HUES64 (cell line): ENCODE results near the gene PDHX.
"Not testable (repeated sequence)": the region's sequence is repeated elsewhere in the genome, so short reads cannot be mapped to it uniquely, and the experiment has no call there.

Experiments
- H3K27ac ChIP-seq: 2 replicates; pipeline ENCODE4 v1.7.0; 2013; ENCODE audit warnings: low read depth, low read length, inconsistent platforms
- H3K27me3 ChIP-seq: 2 replicates; pipeline ENCODE4 v1.6.1; 2013; ENCODE audit warnings: mild to moderate bottlenecking, low read length; ENCODE audit not compliant: insufficient read depth
- H3K36me3 ChIP-seq: 2 replicates; pipeline ENCODE4 v1.6.1; 2013; ENCODE audit warnings: mild to moderate bottlenecking, low read length; ENCODE audit not compliant: insufficient read depth
- H3K4me1 ChIP-seq: 2 replicates; pipeline ENCODE4 v1.6.1; 2013; ENCODE audit warnings: mild to moderate bottlenecking, low read length, moderate library complexity; ENCODE audit not compliant: insufficient read depth
- H3K4me3 ChIP-seq: 2 replicates; pipeline ENCODE4 v1.5.1; 2013; ENCODE audit warnings: mild to moderate bottlenecking, low read length, moderate library complexity
- H3K9ac ChIP-seq: 2 replicates; pipeline ENCODE4 v1.6.1; 2013; ENCODE audit warnings: mild to moderate bottlenecking, low read depth, low read length
- H3K9me3 ChIP-seq: 2 replicates; pipeline ENCODE4 v1.6.1; 2013; ENCODE audit warnings: low read depth, low read length; ENCODE audit not compliant: insufficient read depth
- WGBS: fragments of 150-250, 120-280 bp; methylation state at CpG from one replicate; pipeline ENCODE4 v1.1.7; 2013; ENCODE audit warnings: missing lambda C conversion rate; 5-methylcytosine and 5-hydroxymethylcytosine counted together

PDHX gene

GRCh38 chr11:34893416-34893815, 23.0 kb upstream of the PDHX start:
- H3K9me3 ChIP-seq: peaks cover 18% of the 10 kb centered on the region
- no peak overlapping the region for H3K9ac ChIP-seq
- 96% methylated on average over 1 of the region's 1 CpG for WGBS
- no peak overlapping the region for H3K27ac ChIP-seq
- H3K27me3 ChIP-seq: no peaks in the 10 kb centered on the region
- peaks cover 3% of the 10 kb centered on the region for H3K36me3 ChIP-seq
- no peak overlapping the region for H3K4me3 ChIP-seq
- H3K4me1 ChIP-seq: no peaks in the 10 kb centered on the region

DNA sequence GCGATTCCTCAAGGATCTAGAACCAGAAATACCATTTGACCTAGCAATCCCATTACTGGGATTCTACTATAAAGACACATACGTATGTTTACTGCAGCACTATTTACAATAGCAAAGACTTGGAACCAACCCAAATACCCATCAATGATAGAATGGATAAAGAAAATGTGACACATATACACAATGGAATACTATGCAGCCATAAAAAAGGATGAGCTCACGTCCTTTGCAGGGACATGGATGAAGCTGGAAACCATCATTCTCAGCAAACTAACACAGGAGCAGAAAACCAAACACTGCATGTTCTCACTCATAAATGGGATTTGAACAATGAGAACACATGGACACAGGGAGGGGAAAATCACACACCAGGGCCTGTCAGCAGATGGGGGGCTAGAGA, 20.2 kb upstream of the PDHX start:
- not testable (repeated sequence) for H3K4me3 ChIP-seq, H3K9ac ChIP-seq, H3K36me3 ChIP-seq, H3K27me3 ChIP-seq, H3K27ac ChIP-seq, H3K4me1 ChIP-seq
- WGBS: 95% methylated on average over 2 of the region's 3 CpGs
- peaks cover 43% of the 10 kb centered on the region for H3K9me3 ChIP-seq

- Histone ChIP-seq H3K27ac (no peak overlapping the region), H3K36me3 (peaks cover 11% of the 10 kb centered on the region; the same call in 1 of the 2 replicates), H3K4me1 (no peaks in the 10 kb centered on the region), H3K9ac (no peak overlapping the region), H3K4me3 (no peak overlapping the region), H3K27me3 (no peaks in the 10 kb centered on the region), H3K9me3 (peaks cover 52% of the 10 kb centered on the region)
- WGBS: 63% methylated on average over 3 of the region's 3 CpGs
These were observed 19.1 kb upstream of the PDHX start for GRCh38 chr11:34897171-34897870.

DNA sequence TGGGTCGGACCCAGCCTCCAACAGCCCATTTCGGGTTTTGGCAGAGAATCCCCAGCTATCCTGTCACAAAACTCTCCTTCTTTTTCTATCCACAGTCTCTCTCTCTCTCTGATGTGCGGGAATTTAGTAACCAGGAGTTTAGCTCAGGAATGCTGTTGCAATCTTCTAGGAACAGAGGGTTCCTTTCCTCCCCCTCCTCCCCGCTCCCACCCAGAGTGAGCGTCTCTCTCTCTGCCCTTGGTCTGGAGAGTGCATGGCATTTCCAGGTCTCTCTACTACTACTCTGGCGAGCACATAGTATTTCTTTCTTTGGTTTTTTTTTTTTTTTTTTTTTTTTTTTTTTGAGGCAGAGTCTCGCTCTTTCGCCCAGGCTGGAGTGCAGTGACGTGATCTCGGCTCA, 17.9 kb upstream of the PDHX start:
- Histone ChIP-seq H3K9me3 (peaks cover 52% of the 10 kb centered on the region), H3K36me3 (peaks cover 11% of the 10 kb centered on the region; the same call in 1 of the 2 replicates), H3K4me1 (no peaks in the 10 kb centered on the region), H3K9ac (no peak overlapping the region), H3K4me3 (no peak overlapping the region), H3K27ac (no peak overlapping the region), H3K27me3 (no peaks in the 10 kb centered on the region)
- 97% methylated on average over 9 of the region's 10 CpGs for WGBS

DNA sequence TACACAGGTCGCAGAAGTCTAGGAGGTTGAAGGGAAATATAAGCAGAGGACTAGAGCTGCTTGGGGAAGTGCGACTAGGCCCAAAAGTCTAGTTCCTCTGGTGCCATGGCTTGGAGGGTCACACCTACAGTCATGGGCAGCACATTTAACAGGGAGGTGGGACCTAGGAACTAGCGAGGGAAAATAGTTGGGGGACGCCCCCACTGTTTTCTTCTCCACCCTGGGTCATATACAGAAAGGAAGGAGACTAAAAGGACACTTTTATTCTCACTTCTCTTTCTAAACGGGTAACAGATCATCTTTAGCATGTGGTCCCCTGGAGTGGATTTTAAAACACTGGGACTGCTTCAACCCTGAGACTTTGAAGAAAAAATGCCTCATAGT, 16.8 kb upstream of the PDHX start:
- WGBS: 94% methylated on average over 5 of the region's 5 CpGs
- Histone ChIP-seq H3K9ac (no peak overlapping the region), H3K4me3 (no peak overlapping the region), H3K4me1 (no peaks in the 10 kb centered on the region), H3K9me3 (peaks cover 52% of the 10 kb centered on the region), H3K27me3 (no peaks in the 10 kb centered on the region), H3K36me3 (peaks cover 11% of the 10 kb centered on the region; the same call in 1 of the 2 replicates), H3K27ac (no peak overlapping the region)

GRCh38 chr11:34904421-34904955, 11.9 kb upstream of the PDHX start:
- 75% methylated on average over 3 of the region's 3 CpGs for WGBS
- Histone ChIP-seq H3K9me3 (peaks cover 26% of the 10 kb centered on the region), H3K36me3 (peaks cover 11% of the 10 kb centered on the region; the same call in 1 of the 2 replicates)

GRCh38 chr11:34905666-34906065, 10.8 kb upstream of the PDHX start:
- no peaks in the 10 kb centered on the region for H3K27me3 ChIP-seq
- H3K9me3 ChIP-seq: peaks cover 15% of the 10 kb centered on the region
- no peak overlapping the region for H3K27ac ChIP-seq
- H3K4me3 ChIP-seq: no peak overlapping the region
- WGBS: 98% methylated on average over 5 of the region's 7 CpGs
- H3K9ac ChIP-seq: no peak overlapping the region
- peaks cover 27% of the 10 kb centered on the region for H3K4me1 ChIP-seq
- H3K36me3 ChIP-seq: peaks cover 5% of the 10 kb centered on the region; the same call in 1 of the 2 replicates

More at GRCh38 chr11:34904421-34904955, 11.9 kb upstream of the PDHX start:
- Histone ChIP-seq H3K27ac (no peak overlapping the region), H3K27me3 (no peaks in the 10 kb centered on the region), H3K9ac (no peak overlapping the region), H3K4me3 (no peak overlapping the region), H3K4me1 (peaks cover 22% of the 10 kb centered on the region)

- H3K27ac ChIP-seq: no peak overlapping the region
These were observed 8.4 kb upstream of the PDHX start for GRCh38 chr11:34907934-34908593.

GRCh38 chr11:34909415-34909814, 7.0 kb upstream of the PDHX start:
- Histone ChIP-seq H3K9ac (no peak overlapping the region), H3K27ac (no peak overlapping the region), H3K27me3 (no peaks in the 10 kb centered on the region), H3K36me3 (peaks cover 10% of the 10 kb centered on the region), H3K4me3 (no peak overlapping the region), H3K4me1 (peaks cover 27% of the 10 kb centered on the region), H3K9me3 (no peaks in the 10 kb centered on the region)
- WGBS: 74% methylated on average over 6 of the region's 6 CpGs

More at GRCh38 chr11:34907934-34908593, 8.4 kb upstream of the PDHX start:
- no peaks in the 10 kb centered on the region for H3K27me3 ChIP-seq
- WGBS: 71% methylated on average over 3 of the region's 3 CpGs
- no peak overlapping the region for H3K4me3 ChIP-seq
- peaks cover 27% of the 10 kb centered on the region for H3K4me1 ChIP-seq
- H3K36me3 ChIP-seq: peaks cover 5% of the 10 kb centered on the region; the same call in 1 of the 2 replicates
- no peak overlapping the region for H3K9ac ChIP-seq
- H3K9me3 ChIP-seq: no peaks in the 10 kb centered on the region

- Histone ChIP-seq H3K27me3 (no peaks in the 10 kb centered on the region), H3K4me3 (no peak overlapping the region), H3K27ac (no peak overlapping the region), H3K9me3 (no peaks in the 10 kb centered on the region), H3K4me1 (peaks cover 28% of the 10 kb centered on the region), H3K36me3 (peaks cover 10% of the 10 kb centered on the region), H3K9ac (no peak overlapping the region)
- 88% methylated on average over 4 of the region's 4 CpGs for WGBS
These were observed 6.5 kb upstream of the PDHX start for GRCh38 chr11:34909955-34910354.

DNA sequence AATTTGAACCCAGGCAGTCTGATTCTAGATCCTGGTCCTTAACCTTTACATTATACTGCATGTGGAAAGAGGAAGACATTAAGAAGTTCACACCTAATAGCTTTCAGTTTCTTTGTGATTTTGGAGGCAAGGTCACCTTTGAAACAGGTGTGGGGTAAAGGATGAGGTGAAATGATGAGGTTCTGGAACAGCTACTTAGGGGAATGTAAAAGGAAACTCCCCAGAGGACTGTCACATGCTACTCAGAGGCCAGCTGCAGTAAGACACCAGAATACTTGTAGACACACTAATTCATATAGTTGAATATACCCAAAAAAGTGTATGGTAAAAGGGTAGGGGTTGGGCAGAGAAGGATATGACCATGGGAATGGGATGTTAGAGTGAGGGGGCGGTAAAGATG, 5.6 kb upstream of the PDHX start:
- H3K4me1 ChIP-seq: peaks cover 30% of the 10 kb centered on the region
- no peak overlapping the region for H3K4me3 ChIP-seq
- peaks cover 10% of the 10 kb centered on the region for H3K36me3 ChIP-seq
- no peak overlapping the region for H3K9ac ChIP-seq
- H3K9me3 ChIP-seq: no peaks in the 10 kb centered on the region
- H3K27me3 ChIP-seq: no peaks in the 10 kb centered on the region
- WGBS: 100% methylated on average over 1 of the region's 1 CpG
- no peak overlapping the region for H3K27ac ChIP-seq
